GM18867 (cell line): ENCODE measurements around the gene ZNF160.

Experiments used
- ATAC-seq: cut with Tn5 transposase; IDR thresholded peaks from one replicate; pipeline ENCODE4 v1.9.1; 2021; ENCODE audit warnings: mild to moderate bottlenecking, moderate library complexity; ENCODE audit not compliant: unreplicated experiment

The ZNF160 gene

DNA sequence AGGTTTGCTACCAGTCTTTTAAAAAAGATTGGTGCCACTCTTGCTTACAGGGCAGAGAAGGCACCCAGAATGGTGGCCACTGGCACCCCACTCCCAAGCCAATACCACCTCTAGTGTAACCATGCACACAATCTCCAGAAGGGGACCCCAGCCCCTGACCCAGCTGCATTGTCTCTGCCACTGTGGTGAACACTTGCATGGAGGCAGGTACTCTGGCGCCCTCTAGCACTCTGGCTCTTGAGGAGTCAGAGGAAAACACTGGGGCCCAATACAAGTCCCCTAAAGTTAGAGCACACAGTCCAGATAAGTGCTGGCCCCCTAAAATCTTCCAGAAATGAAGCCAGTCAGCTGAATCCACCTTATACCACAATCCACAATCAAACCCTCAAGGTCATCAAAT lies 83.5 kb downstream of the ZNF160 start:
- no peak for ATAC-seq
